Vagina (tissue), 2 donors: ENCODE measurements around the gene CDC7.

Source experiments
- CTCF ChIP-seq, 3 experiments: fragments of 450-650 bp in 2 of 3; fragments of 200-600 bp in 1 of 3; sonication (generic) in 1 of 3; IDR thresholded peaks; one replicate each; pipeline ENCODE4 v1.5.1; 2017 to 2019; ENCODE audit warnings: antibody characterized with exemption in 3 of 3, mild to moderate bottlenecking in 2 of 3, moderate library complexity in 2 of 3
- POLR2A ChIP-seq, 2 donors: fragments of 450-650 bp; IDR thresholded peaks; one replicate each; pipeline ENCODE4 v1.6.1; 2017; ENCODE audit warnings: antibody characterized with exemption in 2 of 2, mild to moderate bottlenecking in 2 of 2, moderate library complexity in 2 of 2
- POLR2AphosphoS5 ChIP-seq, 2 donors: sonication (generic); formaldehyde crosslinking; IDR thresholded peaks; one replicate each; pipeline ENCODE4 v1.9.0; 2017; ENCODE audit warnings: antibody characterized with exemption in 2 of 2, mild to moderate bottlenecking in 2 of 2, low read depth in 1 of 2; ENCODE audit not compliant: insufficient read depth in 1 of 2

DNA sequence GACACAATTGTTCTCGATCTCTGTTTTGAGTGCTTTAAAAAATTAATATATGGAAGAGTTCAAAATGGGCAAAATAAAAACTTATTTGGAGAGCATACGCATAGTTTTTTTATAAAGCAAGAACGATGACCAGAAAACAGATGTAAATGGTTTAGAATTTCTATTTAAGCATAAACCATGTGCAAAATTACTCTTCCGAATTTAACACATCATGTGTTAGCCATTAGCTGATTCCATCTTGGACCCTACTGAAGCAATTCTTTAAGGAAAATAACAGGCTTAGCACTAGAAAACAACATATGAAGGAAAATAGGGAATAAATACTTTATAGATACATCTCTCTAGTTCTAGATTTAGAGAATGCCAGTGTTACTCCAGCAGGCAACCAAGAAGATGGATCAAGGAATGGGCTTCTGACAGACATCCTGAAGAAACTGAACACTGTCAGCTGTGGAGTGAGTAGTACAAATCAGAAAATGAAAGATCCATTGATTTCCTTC lies 26.7 kb downstream of the CDC7 start:
- TF ChIP-seq CTCF (IDR thresholded peaks at IDR 0.05) (no peak), POLR2AphosphoS5 (IDR thresholded peaks at IDR 0.05; ENCODE audit: insufficient read depth in 1 of 2, low read depth in 1 of 2) (no peak), POLR2A (IDR thresholded peaks at IDR 0.05) (no peak)
